Measurements from ENCODE around the gene LRRN3.

DNA sequence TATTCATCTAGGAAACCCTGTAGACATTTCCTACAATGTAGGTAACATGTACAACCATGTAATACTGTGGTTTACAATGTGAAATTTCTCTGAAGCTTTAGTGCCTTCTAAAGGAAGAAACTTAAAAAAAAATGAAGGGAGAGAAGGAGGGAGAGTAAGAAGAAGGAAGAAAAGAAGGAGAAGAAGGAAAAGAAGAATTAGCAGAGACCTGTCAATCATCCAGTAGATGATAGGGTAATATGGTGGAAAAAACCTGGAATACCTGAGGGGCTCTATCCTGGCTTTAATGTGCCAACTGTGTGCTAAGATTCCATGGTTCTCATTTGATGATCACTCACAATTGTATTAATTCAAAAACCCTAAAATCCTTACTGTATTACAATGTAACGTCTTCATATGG is 2.6 kb upstream of the LRRN3 start:
- TF ChIP-seq POLR2AphosphoS5 (IDR thresholded peaks at IDR 0.05) = no peak
- TF ChIP-seq, protein P1, sequence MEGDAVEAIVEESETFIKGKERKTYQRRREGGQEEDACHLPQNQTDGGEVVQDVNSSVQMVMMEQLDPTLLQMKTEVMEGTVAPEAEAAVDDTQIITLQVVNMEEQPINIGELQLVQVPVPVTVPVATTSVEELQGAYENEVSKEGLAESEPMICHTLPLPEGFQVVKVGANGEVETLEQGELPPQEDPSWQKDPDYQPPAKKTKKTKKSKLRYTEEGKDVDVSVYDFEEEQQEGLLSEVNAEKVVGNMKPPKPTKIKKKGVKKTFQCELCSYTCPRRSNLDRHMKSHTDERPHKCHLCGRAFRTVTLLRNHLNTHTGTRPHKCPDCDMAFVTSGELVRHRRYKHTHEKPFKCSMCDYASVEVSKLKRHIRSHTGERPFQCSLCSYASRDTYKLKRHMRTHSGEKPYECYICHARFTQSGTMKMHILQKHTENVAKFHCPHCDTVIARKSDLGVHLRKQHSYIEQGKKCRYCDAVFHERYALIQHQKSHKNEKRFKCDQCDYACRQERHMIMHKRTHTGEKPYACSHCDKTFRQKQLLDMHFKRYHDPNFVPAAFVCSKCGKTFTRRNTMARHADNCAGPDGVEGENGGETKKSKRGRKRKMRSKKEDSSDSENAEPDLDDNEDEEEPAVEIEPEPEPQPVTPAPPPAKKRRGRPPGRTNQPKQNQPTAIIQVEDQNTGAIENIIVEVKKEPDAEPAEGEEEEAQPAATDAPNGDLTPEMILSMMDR (IDR thresholded peaks at IDR 0.05) = no peak
- TF ChIP-seq POLR2A (IDR thresholded peaks at IDR 0.05) = no peak
- TF ChIP-seq EP300 (IDR thresholded peaks at IDR 0.05) = no peak
